Ascending aorta (tissue), 2 donors: ENCODE measurements around the gene ZNF423. TPM values are rescaled to one million over a fixed set of nuclear protein-coding genes. Genes with fewer than 3 reads are reported as not detected.

Experiments
- DNase-seq, 2 donors: peaks; one replicate each; pipeline ENCODE4 v3.0.0-alpha.2; 2019; ENCODE audit warnings: low spot score in 2 of 2
- H3K27ac ChIP-seq, 2 donors: fragments of 200-600 bp; sonication (generic); one replicate each; pipeline ENCODE4 v1.5.1; 2016 to 2017; ENCODE audit warnings: mild to moderate bottlenecking in 1 of 2
- H3K27me3 ChIP-seq: fragments of 200-600 bp; sonication (generic); one replicate; pipeline ENCODE4 v1.5.1; 2017
- H3K36me3 ChIP-seq, 2 donors: fragments of 200-600 bp; sonication (generic); one replicate each; pipeline ENCODE4 v1.5.1; 2016
- H3K4me1 ChIP-seq, 2 donors: fragments of 200-600 bp; sonication (generic); one replicate each; pipeline ENCODE4 v1.5.1; 2016 to 2017; ENCODE audit warnings: mild to moderate bottlenecking in 1 of 2
- H3K4me3 ChIP-seq, 2 donors: fragments of 200-600 bp; sonication (generic); one replicate each; pipeline ENCODE4 v1.5.1; 2016 to 2017; ENCODE audit warnings: mild to moderate bottlenecking in 1 of 2
- H3K9me3 ChIP-seq, 2 donors: fragments of 200-600 bp; sonication (generic); one replicate each; pipeline ENCODE4 v1.5.1; 2016
- CTCF ChIP-seq, 3 experiments: fragments of 200-600 bp in 2 of 3; fragments of 450-650 bp in 1 of 3; sonication (generic) in 2 of 3; IDR thresholded peaks; one replicate each; pipeline ENCODE4 v1.5.1; 2016 to 2019; ENCODE audit warnings: antibody characterized with exemption in 3 of 3, mild to moderate bottlenecking in 1 of 3, moderate library complexity in 1 of 3
- intact Hi-C: fragments of 100-400 bp; cut with DNase I; formaldehyde crosslinking; loops from one replicate; pipeline ENCODE4 v1.15.1; 2023
- total RNA-seq: library from RNA; depleted of rRNA; stranded (reverse); fragments of >200 nt; gene quantifications from one replicate; pipeline ENCODE4 v1.1.0, GENCODE V29; 2016

The ZNF423 gene
- total RNA-seq, 1 donor from 2014 or later: 42.9 TPM

- no peak for TF ChIP-seq CTCF (IDR thresholded peaks at IDR 0.05)
- no peaks in the 10 kb centered on the region for H3K9me3 ChIP-seq
- DNase-seq: no peak
- H3K27me3 ChIP-seq: no peaks in the 10 kb centered on the region
- H3K4me3 ChIP-seq: no peak overlapping the region
- no peaks in the 10 kb centered on the region for H3K36me3 ChIP-seq
- no peak overlapping the region for H3K27ac ChIP-seq
- intact Hi-C loops: no loop called here
- no peaks in the 10 kb centered on the region for H3K4me1 ChIP-seq
Measured at GRCh38 chr16:49530427-49530970, 325.4 kb downstream of the ZNF423 start.

GRCh38 chr16:49529411-49530045, 326.4 kb downstream of the ZNF423 start:
- intact Hi-C loops: no loop called here
- no peaks in the 10 kb centered on the region for H3K9me3 ChIP-seq
- H3K36me3 ChIP-seq: no peaks in the 10 kb centered on the region
- no peak overlapping the region for H3K27ac ChIP-seq
- no peaks in the 10 kb centered on the region for H3K27me3 ChIP-seq
- DNase-seq: no peak
- H3K4me3 ChIP-seq: no peak overlapping the region
- no peak for TF ChIP-seq CTCF (IDR thresholded peaks at IDR 0.05)
- H3K4me1 ChIP-seq: no peaks in the 10 kb centered on the region

GRCh38 chr16:49528866-49529288, 327.0 kb downstream of the ZNF423 start:
- Histone ChIP-seq H3K4me1 (no peaks in the 10 kb centered on the region), H3K4me3 (peak overlapping the region; percentile 48 to 57), H3K36me3 (no peaks in the 10 kb centered on the region), H3K9me3 (no peaks in the 10 kb centered on the region), H3K27me3 (no peaks in the 10 kb centered on the region), H3K27ac (no peak overlapping the region)
- TF ChIP-seq CTCF (IDR thresholded peaks at IDR 0.05): no peak
- intact Hi-C loops: no loop called here
- DNase-seq: no peak

- TF ChIP-seq CTCF (IDR thresholded peaks at IDR 0.05): no peak
- H3K27me3 ChIP-seq: no peaks in the 10 kb centered on the region
- H3K36me3 ChIP-seq: no peaks in the 10 kb centered on the region
- H3K9me3 ChIP-seq: no peaks in the 10 kb centered on the region
- H3K27ac ChIP-seq: no peak overlapping the region
- peak overlapping the region; percentile 48 to 57 for H3K4me3 ChIP-seq
- no peaks in the 10 kb centered on the region for H3K4me1 ChIP-seq
- DNase-seq: no peak
- intact Hi-C loops: no loop called here
Measured at GRCh38 chr16:49528060-49528865, 327.6 kb downstream of the ZNF423 start.

GRCh38 chr16:49527611-49528010, 328.3 kb downstream of the ZNF423 start:
- Histone ChIP-seq H3K4me1 (no peaks in the 10 kb centered on the region), H3K4me3 (peak overlapping the region in 1 of 2 donors; percentile 57), H3K9me3 (no peaks in the 10 kb centered on the region), H3K36me3 (peaks cover under 1 to 5% of the 10 kb centered on the region in 2 donors), H3K27me3 (no peaks in the 10 kb centered on the region), H3K27ac (no peak overlapping the region)
- TF ChIP-seq CTCF (IDR thresholded peaks at IDR 0.05): no peak
- DNase-seq: no peak
- intact Hi-C loops: no loop called here
